SK-N-SH treated with all-trans-retinoic acid at 6 μM for 48 hours (cell line): ENCODE results near the gene SMAD5.

Source experiments
- ATAC-seq: fragments of 200-7000 bp; cut with Tn5 transposase; 3 replicates; pipeline ENCODE4 v1.9.1; 2020; ENCODE audit warnings: mild to moderate bottlenecking, moderate library complexity
- ARNTL ChIP-seq: fragments of 450-650 bp; formaldehyde crosslinking; IDR thresholded peaks from 2 replicates; pipeline ENCODE4 v1.5.0; 2020; ENCODE audit warnings: low read depth, mild to moderate bottlenecking, moderate library complexity, borderline replicate concordance
- ESRRG ChIP-seq: fragments of 250-450 bp; sonication (Bioruptor Pico); IDR thresholded peaks from 2 replicates; pipeline ENCODE4 v1.6.1; 2021; ENCODE audit warnings: mild to moderate bottlenecking
- RARB ChIP-seq: fragments of 250-450 bp; sonication (Bioruptor Pico); IDR thresholded peaks from 2 replicates; pipeline ENCODE4 v1.8.0; 2021; ENCODE audit warnings: mild to moderate bottlenecking, moderate library complexity
- SNAI2 ChIP-seq: fragments of 250-450 bp; sonication (Bioruptor Pico); IDR thresholded peaks from 2 replicates; pipeline ENCODE4 v1.5.0; 2020; ENCODE audit warnings: mild to moderate bottlenecking, moderate library complexity
- ZNF70 ChIP-seq: fragments of 450-650 bp; formaldehyde crosslinking; IDR thresholded peaks from 2 replicates; pipeline ENCODE4 v1.5.0; 2020; ENCODE audit warnings: mild to moderate bottlenecking, moderate library complexity
- ZNF8 ChIP-seq: fragments of 450-650 bp; formaldehyde crosslinking; IDR thresholded peaks from 2 replicates; pipeline ENCODE4 v1.5.0; 2020; ENCODE audit warnings: mild to moderate bottlenecking, moderate library complexity

The SMAD5 gene

DNA sequence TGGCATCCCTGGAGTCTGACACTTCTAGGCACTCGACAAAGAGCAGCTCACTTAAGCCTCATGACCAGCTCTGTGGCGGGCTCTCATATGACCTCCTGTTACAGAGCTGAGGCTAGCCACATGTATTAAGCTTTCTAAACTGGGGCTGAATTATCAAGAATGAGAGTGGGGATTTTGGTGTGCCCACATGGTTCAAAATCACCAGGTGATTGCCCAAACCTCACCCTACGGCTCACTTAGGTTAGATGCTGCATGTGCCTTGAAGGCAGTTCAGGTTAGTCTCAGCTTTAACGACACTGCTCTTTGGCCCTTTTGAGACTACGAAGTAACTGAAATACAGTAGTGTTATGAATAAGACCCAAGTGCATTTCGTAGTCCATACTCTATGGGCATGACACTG lies 99.7 kb downstream of the SMAD5 start:
- no peak for TF ChIP-seq ARNTL (CRISPR knock-in tag)
- TF ChIP-seq RARB = no peak
- TF ChIP-seq ZNF70 (CRISPR knock-in tag) = no peak
- no peak for TF ChIP-seq SNAI2 (CRISPR knock-in tag)
- no peak for TF ChIP-seq ZNF8 (CRISPR knock-in tag)
- TF ChIP-seq ESRRG (CRISPR knock-in tag) = no peak
- TF ChIP-seq, all 23 proteins: peak for 0
- no peak for ATAC-seq
